ENCODE data around the gene FSHR. TPM values are rescaled to one million over a fixed set of nuclear protein-coding genes. Genes with fewer than 3 reads are reported as not detected.

The FSHR gene
- total RNA-seq, 1 experiment from 2014 or later = not detected

DNA sequence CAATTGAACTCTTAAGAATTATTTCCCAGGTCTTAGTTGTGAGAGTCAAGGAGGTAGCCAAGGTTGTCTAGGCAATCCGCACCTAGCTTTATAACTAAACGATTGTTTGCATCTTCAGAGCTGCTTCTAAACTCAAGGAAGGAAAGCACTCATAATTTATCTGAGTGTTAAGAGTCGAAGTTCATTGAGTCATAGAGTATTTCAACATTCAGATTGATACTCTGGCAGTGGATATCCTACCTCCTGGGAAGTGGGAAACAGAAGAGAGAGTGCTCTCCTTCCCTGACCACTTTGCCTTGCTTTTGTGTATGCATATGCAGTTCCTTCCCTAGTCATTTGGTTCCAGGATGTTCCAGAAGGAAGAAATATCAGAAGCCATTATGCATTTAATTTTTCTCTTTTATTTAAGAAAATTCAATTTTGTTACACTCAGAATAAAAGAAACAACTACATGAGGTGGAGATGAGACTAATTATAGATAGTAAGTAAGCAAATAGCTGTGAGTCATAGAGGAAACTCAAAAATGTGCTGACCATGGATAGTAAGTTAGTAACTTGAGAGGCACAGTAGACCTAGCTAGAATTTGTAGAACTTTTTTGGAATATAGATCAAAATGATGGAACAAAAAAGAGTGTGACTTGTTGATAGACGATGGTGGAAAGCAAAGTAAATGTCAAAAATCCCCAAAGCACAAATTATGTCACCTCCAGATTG, 35.4 kb upstream of the FSHR start:
- H3K36me3 Mint-ChIP-seq (ENCODE audit: insufficient read depth, unreplicated experiment) = no peaks in the 10 kb centered on the region
- ChIA-PET POLR2A (no interaction called here), CTCF (no interaction called here)
- TF ChIP-seq, protein P1, sequence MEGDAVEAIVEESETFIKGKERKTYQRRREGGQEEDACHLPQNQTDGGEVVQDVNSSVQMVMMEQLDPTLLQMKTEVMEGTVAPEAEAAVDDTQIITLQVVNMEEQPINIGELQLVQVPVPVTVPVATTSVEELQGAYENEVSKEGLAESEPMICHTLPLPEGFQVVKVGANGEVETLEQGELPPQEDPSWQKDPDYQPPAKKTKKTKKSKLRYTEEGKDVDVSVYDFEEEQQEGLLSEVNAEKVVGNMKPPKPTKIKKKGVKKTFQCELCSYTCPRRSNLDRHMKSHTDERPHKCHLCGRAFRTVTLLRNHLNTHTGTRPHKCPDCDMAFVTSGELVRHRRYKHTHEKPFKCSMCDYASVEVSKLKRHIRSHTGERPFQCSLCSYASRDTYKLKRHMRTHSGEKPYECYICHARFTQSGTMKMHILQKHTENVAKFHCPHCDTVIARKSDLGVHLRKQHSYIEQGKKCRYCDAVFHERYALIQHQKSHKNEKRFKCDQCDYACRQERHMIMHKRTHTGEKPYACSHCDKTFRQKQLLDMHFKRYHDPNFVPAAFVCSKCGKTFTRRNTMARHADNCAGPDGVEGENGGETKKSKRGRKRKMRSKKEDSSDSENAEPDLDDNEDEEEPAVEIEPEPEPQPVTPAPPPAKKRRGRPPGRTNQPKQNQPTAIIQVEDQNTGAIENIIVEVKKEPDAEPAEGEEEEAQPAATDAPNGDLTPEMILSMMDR (IDR thresholded peaks at IDR 0.05; ENCODE audit: unreplicated experiment) = no peak
- no peaks in the 10 kb centered on the region for H3K4me1 Mint-ChIP-seq (ENCODE audit: insufficient read depth, unreplicated experiment)
- no peak overlapping the region for H3K27ac Mint-ChIP-seq (ENCODE audit: low read depth, unreplicated experiment)
- BruUV-seq (replicated peaks) = no TSS peak
- DNase-seq (ENCODE audit: unreplicated experiment) = no peak
- no peaks in the 10 kb centered on the region for H3K27me3 Mint-ChIP-seq (ENCODE audit: insufficient read depth, unreplicated experiment)
- no peak overlapping the region for H3K4me3 Mint-ChIP-seq (ENCODE audit: unreplicated experiment)
- intact Hi-C loops (cut with micrococcal nuclease) = no loop called here
- peaks cover 31% of the 10 kb centered on the region for H3K9me3 Mint-ChIP-seq (ENCODE audit: unreplicated experiment)

DNA sequence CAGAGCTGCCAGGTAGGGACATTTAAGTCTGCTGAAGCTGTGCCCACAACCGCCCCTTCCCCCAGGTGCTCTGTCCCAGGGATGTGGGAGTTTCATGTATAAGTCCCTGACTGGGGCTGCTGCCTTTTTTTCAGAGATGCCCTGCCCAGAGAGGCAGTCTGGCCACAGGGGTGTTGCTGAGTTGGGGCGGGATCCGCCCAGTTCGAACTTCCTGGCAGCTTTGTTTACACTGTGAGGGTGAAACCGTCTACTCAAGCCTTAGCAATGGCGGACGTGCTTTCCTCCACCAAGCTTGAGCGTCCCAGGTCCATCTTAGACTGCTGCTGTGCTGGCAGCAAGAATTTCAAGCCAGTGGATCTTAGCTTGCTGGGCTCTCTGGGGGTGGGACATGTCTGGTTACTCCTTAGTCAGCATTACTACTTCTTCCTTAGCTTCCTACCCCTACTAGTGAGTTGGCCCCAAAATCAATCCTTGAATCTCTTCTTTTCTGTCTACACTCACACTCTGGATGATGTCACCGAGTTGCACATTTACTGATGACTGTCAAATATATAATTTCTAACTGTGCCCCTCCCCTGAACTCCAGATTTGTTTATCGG, 31.8 kb upstream of the FSHR start:
- Mint-ChIP-seq H3K9me3 (ENCODE audit: unreplicated experiment) (peaks cover 31% of the 10 kb centered on the region), H3K4me3 (ENCODE audit: unreplicated experiment) (no peak overlapping the region), H3K36me3 (ENCODE audit: insufficient read depth, unreplicated experiment) (no peaks in the 10 kb centered on the region), H3K27me3 (ENCODE audit: insufficient read depth, unreplicated experiment) (no peaks in the 10 kb centered on the region), H3K4me1 (ENCODE audit: insufficient read depth, unreplicated experiment) (no peaks in the 10 kb centered on the region), H3K27ac (ENCODE audit: low read depth, unreplicated experiment) (no peak overlapping the region)
- CTCF ChIA-PET = interaction anchor here (0.7 kb wide), 1 partner anchor 235 kb away, joined by 3 read pairs; no protein-coding TSS in a partner anchor
- TF ChIP-seq, protein P1 (IDR thresholded peaks at IDR 0.05; ENCODE audit: unreplicated experiment) = no peak
- DNase-seq (ENCODE audit: unreplicated experiment) = no peak
- POLR2A ChIA-PET = interaction anchor here (0.6 kb wide), 1 partner anchor 46 kb away, joined by 4 read pairs; no protein-coding TSS in a partner anchor
- intact Hi-C loops (cut with micrococcal nuclease) = no loop called here
- BruUV-seq (replicated peaks) = no TSS peak

DNA sequence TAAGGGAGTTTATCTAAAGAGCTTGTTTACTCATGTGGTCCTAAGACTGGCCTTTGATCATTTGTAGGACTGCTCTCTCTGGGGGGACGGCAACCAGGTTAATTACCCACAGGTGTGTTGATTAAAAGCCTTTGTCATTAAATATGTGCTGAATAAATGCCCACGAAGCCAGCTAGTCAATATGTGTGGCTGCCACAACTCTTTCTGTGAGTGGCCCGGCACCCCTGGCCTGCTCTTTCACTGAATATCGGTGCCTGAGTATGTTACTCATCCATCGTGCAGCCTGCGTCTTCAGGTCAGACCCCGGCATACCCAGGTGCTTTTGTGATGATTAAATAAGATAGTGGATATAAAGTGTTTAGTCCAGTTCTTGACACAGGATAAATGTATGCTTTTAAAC, 24.3 kb upstream of the FSHR start:
- ChIA-PET POLR2A (no interaction called here), CTCF (interaction anchor here (0.8 to 1.1 kb wide), 2 partner anchors 13 to 509 kb away, joined by 3 to 4 read pairs; no protein-coding TSS in a partner anchor)
- Mint-ChIP-seq H3K27ac (ENCODE audit: low read depth, unreplicated experiment) (no peak overlapping the region), H3K36me3 (ENCODE audit: insufficient read depth, unreplicated experiment) (no peaks in the 10 kb centered on the region), H3K4me1 (ENCODE audit: insufficient read depth, unreplicated experiment) (no peaks in the 10 kb centered on the region), H3K9me3 (ENCODE audit: unreplicated experiment) (peaks cover 8% of the 10 kb centered on the region), H3K27me3 (ENCODE audit: insufficient read depth, unreplicated experiment) (no peaks in the 10 kb centered on the region), H3K4me3 (ENCODE audit: unreplicated experiment) (no peak overlapping the region)
- no peak for DNase-seq (ENCODE audit: unreplicated experiment)
- intact Hi-C loops (cut with micrococcal nuclease) = no loop called here
- TF ChIP-seq, protein P1 (IDR thresholded peaks at IDR 0.05; ENCODE audit: unreplicated experiment) = no peak
- no TSS peak for BruUV-seq (replicated peaks)

DNA sequence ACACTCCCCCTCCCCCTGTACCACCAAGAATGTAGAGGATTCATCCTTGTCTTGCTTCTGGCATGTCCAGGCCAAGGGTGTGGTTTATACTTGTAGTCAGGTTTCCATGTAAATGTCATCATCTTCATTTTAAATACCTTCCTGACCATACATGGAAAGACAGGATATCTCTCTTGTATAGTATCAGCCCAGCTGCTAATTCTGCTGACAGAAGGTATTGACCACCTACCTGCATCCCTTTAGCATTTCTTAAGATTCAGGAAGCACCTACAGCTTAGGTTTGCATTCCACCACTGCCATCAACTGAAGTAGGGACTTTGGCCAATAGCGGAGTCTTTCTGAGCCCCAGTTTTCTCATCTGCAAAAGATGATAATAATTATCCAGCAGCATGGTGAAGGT, 22.9 kb upstream of the FSHR start:
- Mint-ChIP-seq H3K36me3 (ENCODE audit: insufficient read depth, unreplicated experiment) (no peaks in the 10 kb centered on the region), H3K9me3 (ENCODE audit: unreplicated experiment) (no peaks in the 10 kb centered on the region), H3K4me3 (ENCODE audit: unreplicated experiment) (no peak overlapping the region), H3K4me1 (ENCODE audit: insufficient read depth, unreplicated experiment) (no peaks in the 10 kb centered on the region), H3K27ac (ENCODE audit: low read depth, unreplicated experiment) (no peak overlapping the region), H3K27me3 (ENCODE audit: insufficient read depth, unreplicated experiment) (no peaks in the 10 kb centered on the region)
- no peak for DNase-seq (ENCODE audit: unreplicated experiment)
- ChIA-PET POLR2A (no interaction called here), CTCF (no interaction called here)
- intact Hi-C loops (cut with micrococcal nuclease) = no loop called here
- BruUV-seq (replicated peaks) = no TSS peak
- TF ChIP-seq, protein P1 (IDR thresholded peaks at IDR 0.05; ENCODE audit: unreplicated experiment) = no peak

Measured in MCF 10A (cell line).